Natural killer cell (primary cell): ENCODE results near the gene F5. TPM values are rescaled to one million over a fixed set of nuclear protein-coding genes. Genes with fewer than 3 reads are reported as not detected.

Experiments
- ATAC-seq, 3 donors: fragments of 150-1000 bp in 2 of 3; fragments of 200-7000 bp in 1 of 3; cut with Tn5 transposase; 1 replicate in 1 of 3; 2 replicates in 2 of 3; pipeline ENCODE4 v1.10.0; 2021; ENCODE audit warnings: mild to moderate bottlenecking in 2 of 3, moderate library complexity in 2 of 3
- DNase-seq, 2 donors: peaks; one replicate each; pipeline versions ENCODE4 v3.0.0 to v3.0.0-alpha.2; 2013 to 2021; ENCODE audit warnings: mixed read lengths in 1 of 2
- H3K27ac ChIP-seq: one replicate; pipeline ENCODE4 v1.5.1; 2013; ENCODE audit warnings: mild to moderate bottlenecking, low read length
- H3K27me3 ChIP-seq: one replicate; pipeline ENCODE4 v1.6.1; 2013; ENCODE audit warnings: low read length; ENCODE audit not compliant: control insufficient read depth, insufficient read depth
- H3K36me3 ChIP-seq: one replicate; pipeline ENCODE4 v1.6.1; 2013; ENCODE audit warnings: low read length; ENCODE audit not compliant: control insufficient read depth, insufficient read depth
- H3K4me1 ChIP-seq: one replicate; pipeline ENCODE4 v1.6.1; 2013; ENCODE audit warnings: low read length; ENCODE audit not compliant: control insufficient read depth, insufficient read depth
- H3K4me3 ChIP-seq: one replicate; pipeline ENCODE4 v1.5.1; 2013; ENCODE audit warnings: low read length
- H3K9me3 ChIP-seq: one replicate; pipeline ENCODE4 v1.6.1; 2013; ENCODE audit warnings: low read length; ENCODE audit not compliant: control insufficient read depth, insufficient read depth
- H3K27ac Mint-ChIP-seq, 2 donors: one replicate each; pipeline ENCODE4 v1.8.0; 2022; ENCODE audit warnings: mild to moderate bottlenecking in 2 of 2, mixed read lengths in 2 of 2, moderate library complexity in 1 of 2
- H3K27me3 Mint-ChIP-seq, 2 donors: one replicate each; pipeline ENCODE4 v1.8.0; 2022; ENCODE audit warnings: low read depth in 2 of 2, mixed read lengths in 2 of 2
- H3K36me3 Mint-ChIP-seq: one replicate; pipeline ENCODE4 v1.8.0; 2022; ENCODE audit warnings: mixed read lengths
- H3K4me1 Mint-ChIP-seq, 2 donors: one replicate each; pipeline ENCODE4 v1.8.0; 2022; ENCODE audit warnings: mixed read lengths in 2 of 2
- H3K4me3 Mint-ChIP-seq: one replicate; pipeline ENCODE4 v1.8.0; 2022; ENCODE audit warnings: mild to moderate bottlenecking, moderate library complexity, mixed read lengths
- H3K9me3 Mint-ChIP-seq, 2 donors: one replicate each; pipeline ENCODE4 v1.8.0; 2022; ENCODE audit warnings: mixed read lengths in 2 of 2
- CTCF ChIP-seq: fragments of 200-600 bp; IDR thresholded peaks from one replicate; pipeline ENCODE4 v1.8.0; 2022; ENCODE audit warnings: antibody characterized with exemption
- WGBS: methylation state at CpG from one replicate; pipeline ENCODE4 v1.1.7; 2013; ENCODE audit warnings: missing lambda C conversion rate; ENCODE audit not compliant: insufficient coverage; 5-methylcytosine and 5-hydroxymethylcytosine counted together
- intact Hi-C: fragments of 100-400 bp; cut with micrococcal nuclease; formaldehyde crosslinking; loops from one replicate; pipeline ENCODE4 v1.14.2; 2022
- total RNA-seq, 4 donors: library from RNA; stranded (reverse); fragments of 120-200 nt in 1 of 4; gene quantifications; one replicate each; pipeline versions ENCODE4 v1.2.3 to v1.2.4, GENCODE V29; 2013 to 2022

F5 gene
- total RNA-seq, 3 donors from 2014 or later (not counting 1 experiment from before 2014, with no cell fraction given): 0.02 to 1.7 (median 0.45) TPM

GRCh38 chr1:169574336-169574735 is 11.9 kb downstream of the F5 start:
- ATAC-seq (no peak), DNase-seq (no peak)
- Histone ChIP-seq H3K27me3 (no peaks in the 10 kb centered on the region), H3K9me3 (no peaks in the 10 kb centered on the region), H3K27ac (no peak overlapping the region), H3K4me3 (no peak overlapping the region), H3K36me3 (no peaks in the 10 kb centered on the region), H3K4me1 (no peaks in the 10 kb centered on the region)
- WGBS: 77% methylated on average over 4 of the region's 4 CpGs
- H3K27me3 Mint-ChIP-seq: peaks cover 14 to 19% of the 10 kb centered on the region in 2 donors
- no peak overlapping the region for H3K4me3 Mint-ChIP-seq
- no peaks in the 10 kb centered on the region for H3K9me3 Mint-ChIP-seq
- intact Hi-C loops: no loop called here
- no peak for TF ChIP-seq CTCF
- H3K36me3 Mint-ChIP-seq: no peaks in the 10 kb centered on the region
- peaks cover 0 to 4% of the 10 kb centered on the region in 2 donors for H3K4me1 Mint-ChIP-seq
- H3K27ac Mint-ChIP-seq: no peak overlapping the region

GRCh38 chr1:169572187-169572586 is 14.1 kb downstream of the F5 start:
- no peaks in the 10 kb centered on the region for H3K36me3 Mint-ChIP-seq
- Histone ChIP-seq H3K4me1 (no peaks in the 10 kb centered on the region), H3K27ac (no peak overlapping the region), H3K9me3 (no peaks in the 10 kb centered on the region), H3K36me3 (no peaks in the 10 kb centered on the region), H3K4me3 (no peak overlapping the region), H3K27me3 (no peaks in the 10 kb centered on the region)
- no peaks in the 10 kb centered on the region for H3K9me3 Mint-ChIP-seq
- intact Hi-C loops: no loop called here
- DNase-seq (no peak), ATAC-seq (no peak)
- H3K27ac Mint-ChIP-seq: no peak overlapping the region
- H3K4me3 Mint-ChIP-seq: no peak overlapping the region
- H3K4me1 Mint-ChIP-seq: peaks cover 0 to 4% of the 10 kb centered on the region in 2 donors
- 100% methylated on average over 1 of the region's 1 CpG for WGBS
- peaks cover 14 to 19% of the 10 kb centered on the region in 2 donors for H3K27me3 Mint-ChIP-seq
- TF ChIP-seq CTCF: no peak

- ATAC-seq: no peak
- Histone ChIP-seq H3K27me3 (no peaks in the 10 kb centered on the region), H3K9me3 (no peaks in the 10 kb centered on the region), H3K27ac (no peak overlapping the region), H3K4me1 (no peaks in the 10 kb centered on the region), H3K4me3 (no peak overlapping the region), H3K36me3 (no peaks in the 10 kb centered on the region)
- Mint-ChIP-seq H3K4me1 (peaks cover 0 to 4% of the 10 kb centered on the region in 2 donors), H3K9me3 (no peaks in the 10 kb centered on the region), H3K4me3 (no peak overlapping the region), H3K36me3 (no peaks in the 10 kb centered on the region), H3K27ac (no peak overlapping the region), H3K27me3 (peaks cover 11 to 19% of the 10 kb centered on the region in 2 donors)
- no peak for DNase-seq
- no peak for TF ChIP-seq CTCF
- intact Hi-C loops: no loop called here
- WGBS: 83% methylated on average over 3 of the region's 3 CpGs
These were observed 14.8 kb downstream of the F5 start for GRCh38 chr1:169571450-169571849.

GRCh38 chr1:169570172-169570574 is 16.1 kb downstream of the F5 start:
- H3K27me3 Mint-ChIP-seq: peaks cover 7 to 15% of the 10 kb centered on the region in 2 donors
- DNase-seq (no peak), ATAC-seq (no peak)
- H3K4me3 Mint-ChIP-seq: no peak overlapping the region
- H3K4me1 Mint-ChIP-seq: peaks cover 0 to 4% of the 10 kb centered on the region in 2 donors
- H3K4me1 ChIP-seq: no peaks in the 10 kb centered on the region
- no peaks in the 10 kb centered on the region for H3K9me3 ChIP-seq
- H3K9me3 Mint-ChIP-seq: no peaks in the 10 kb centered on the region
- no peaks in the 10 kb centered on the region for H3K36me3 Mint-ChIP-seq
- WGBS: no CpG with 5 or more reads among the region's 1 CpG
- no peak overlapping the region for H3K27ac Mint-ChIP-seq
- TF ChIP-seq CTCF: no peak
- no peaks in the 10 kb centered on the region for H3K36me3 ChIP-seq
- H3K27ac ChIP-seq: no peak overlapping the region
- no peak overlapping the region for H3K4me3 ChIP-seq
- H3K27me3 ChIP-seq: no peaks in the 10 kb centered on the region
- intact Hi-C loops: no loop called here
